H9 (cell line): ENCODE data around the gene MAPK13. TPM values are rescaled to one million over a fixed set of nuclear protein-coding genes. Genes with fewer than 3 reads are reported as not detected.

Experiments used
- DNase-seq: peaks from one replicate; pipeline ENCODE4 v3.0.0-alpha.2; 2017
- H2AFZ ChIP-seq: one replicate; pipeline ENCODE4 v1.6.1; 2013; ENCODE audit warnings: mild to moderate bottlenecking, low read length, control low read depth, moderate library complexity
- H2AK5ac ChIP-seq: 2 replicates; pipeline ENCODE4 v1.6.1; 2013; ENCODE audit warnings: low read length, control low read depth, mixed read lengths; ENCODE audit not compliant: insufficient read length
- H2BK120ac ChIP-seq: one replicate; pipeline ENCODE4 v1.6.1; 2013; ENCODE audit warnings: low read depth, mild to moderate bottlenecking, low read length, control low read depth, inconsistent platforms; ENCODE audit not compliant: poor library complexity, severe bottlenecking
- H2BK12ac ChIP-seq: 2 replicates; pipeline ENCODE4 v1.6.1; 2013; ENCODE audit warnings: low read length, control low read depth, mixed read lengths, low read depth; ENCODE audit not compliant: insufficient read length
- H2BK15ac ChIP-seq: 2 replicates; pipeline ENCODE4 v1.6.1; 2013; ENCODE audit warnings: low read depth, low read length, control low read depth
- H2BK20ac ChIP-seq: one replicate; pipeline ENCODE4 v1.6.1; 2013; ENCODE audit warnings: low read depth, mild to moderate bottlenecking, low read length, control low read depth, inconsistent platforms; ENCODE audit not compliant: poor library complexity, severe bottlenecking
- H2BK5ac ChIP-seq: 2 replicates; pipeline ENCODE4 v1.6.1; 2013; ENCODE audit warnings: low read length, control low read depth, mixed read lengths; ENCODE audit not compliant: insufficient read length
- H3K14ac ChIP-seq: 2 replicates; pipeline ENCODE4 v1.6.1; 2013; ENCODE audit warnings: low read length, control low read depth; ENCODE audit not compliant: insufficient read depth
- H3K18ac ChIP-seq: 2 replicates; pipeline ENCODE4 v1.6.1; 2013; ENCODE audit warnings: low read depth, mild to moderate bottlenecking, mixed read lengths, low read length, control low read depth; ENCODE audit not compliant: insufficient read length
- H3K23ac ChIP-seq: 2 replicates; pipeline ENCODE4 v1.6.1; 2013; ENCODE audit warnings: low read length, control low read depth, mixed read lengths, low read depth; ENCODE audit not compliant: insufficient read length
- H3K23me2 ChIP-seq: 2 replicates; pipeline ENCODE4 v1.6.1; 2013; ENCODE audit warnings: low read depth, mild to moderate bottlenecking, mixed read lengths, low read length, control low read depth; ENCODE audit not compliant: insufficient read length, poor library complexity, severe bottlenecking
- H3K27ac ChIP-seq: 2 replicates; pipeline ENCODE4 v1.5.1; 2013; ENCODE audit warnings: low read length, control low read depth, mixed read lengths, low read depth; ENCODE audit not compliant: insufficient read length
- H3K27me3 ChIP-seq: 2 replicates; pipeline ENCODE4 v1.6.1; 2013; ENCODE audit warnings: low read length, control low read depth, inconsistent platforms; ENCODE audit not compliant: insufficient read depth
- H3K4ac ChIP-seq: 2 replicates; pipeline ENCODE4 v1.6.1; 2013; ENCODE audit warnings: low read depth, mild to moderate bottlenecking, control low read depth, inconsistent platforms, low read length, moderate library complexity
- H3K4me1 ChIP-seq: 2 replicates; pipeline ENCODE4 v1.6.1; 2013; ENCODE audit warnings: low read length, control low read depth, inconsistent platforms; ENCODE audit not compliant: insufficient read depth
- H3K4me2 ChIP-seq: 2 replicates; pipeline ENCODE4 v1.6.1; 2013; ENCODE audit warnings: low read length, control low read depth, mixed read lengths; ENCODE audit not compliant: insufficient read length, insufficient read depth
- H3K56ac ChIP-seq: 2 replicates; pipeline ENCODE4 v1.6.1; 2013; ENCODE audit warnings: low read depth, mild to moderate bottlenecking, mixed read lengths, low read length, control low read depth; ENCODE audit not compliant: insufficient read length
- H3K79me1 ChIP-seq: 2 replicates; pipeline ENCODE4 v1.6.1; 2013; ENCODE audit warnings: low read depth, mild to moderate bottlenecking, moderate library complexity, low read length, control low read depth, inconsistent platforms; ENCODE audit not compliant: insufficient read depth, poor library complexity, severe bottlenecking
- H3K79me2 ChIP-seq: 2 replicates; pipeline ENCODE4 v1.6.1; 2013; ENCODE audit warnings: low read length, control low read depth, inconsistent platforms; ENCODE audit not compliant: insufficient read depth
- H3K9ac ChIP-seq: 2 replicates; pipeline ENCODE4 v1.6.1; 2013; ENCODE audit warnings: low read length, control low read depth, mixed read lengths; ENCODE audit not compliant: insufficient read length; ENCODE audit errors: extremely low read depth
- H3K9me3 ChIP-seq: one replicate; pipeline ENCODE4 v1.6.1; 2013; ENCODE audit warnings: low read depth, low read length, inconsistent platforms; ENCODE audit not compliant: control insufficient read depth
- H3T11ph ChIP-seq: one replicate; pipeline ENCODE4 v1.6.1; 2013; ENCODE audit warnings: mild to moderate bottlenecking, low read length, control low read depth, inconsistent platforms
- H4K20me1 ChIP-seq: one replicate; pipeline ENCODE4 v1.6.1; 2013; ENCODE audit not compliant: control insufficient read depth, insufficient read length, insufficient read depth
- H4K5ac ChIP-seq: 2 replicates; pipeline ENCODE4 v1.6.1; 2013; ENCODE audit warnings: low read depth, mild to moderate bottlenecking, mixed read lengths, low read length, control low read depth; ENCODE audit not compliant: insufficient read length
- H4K8ac ChIP-seq: replicated peaks from 2 replicates; pipeline ENCODE4 v1.6.1; 2013; ENCODE audit warnings: low read length, control low read depth, mixed read lengths, low read depth; ENCODE audit not compliant: insufficient read length
- H4K91ac ChIP-seq: 2 replicates; pipeline ENCODE4 v1.6.1; 2013; ENCODE audit warnings: low read depth, mild to moderate bottlenecking, moderate library complexity, mixed read lengths, low read length, control low read depth; ENCODE audit not compliant: insufficient read length
- H3K27ac Mint-ChIP-seq, 3 experiments: 2 replicates in 2 of 3; 3 replicates in 1 of 3; pipeline ENCODE4 v1.8.0; 2020 to 2021; ENCODE audit warnings: mixed read lengths in 3 of 3, mild to moderate bottlenecking in 1 of 3, moderate library complexity in 1 of 3
- H3K27me3 Mint-ChIP-seq: 2 replicates; pipeline ENCODE4 v1.8.0; 2021; ENCODE audit warnings: low read depth, mild to moderate bottlenecking, moderate library complexity, mixed read lengths
- H3K36me3 Mint-ChIP-seq, 3 experiments: 2 replicates in 2 of 3; 3 replicates in 1 of 3; pipeline ENCODE4 v1.8.0; 2020 to 2021; ENCODE audit warnings: low read depth in 3 of 3, mixed read lengths in 3 of 3; ENCODE audit not compliant: insufficient read depth in 1 of 3
- H3K4me1 Mint-ChIP-seq, 2 experiments: 2 replicates each; pipeline ENCODE4 v1.8.0; 2020; ENCODE audit warnings: mixed read lengths in 2 of 2
- H3K4me3 Mint-ChIP-seq, 2 experiments: 2 replicates in 1 of 2; 3 replicates in 1 of 2; pipeline ENCODE4 v1.8.0; 2020 to 2021; ENCODE audit warnings: mild to moderate bottlenecking in 2 of 2, mixed read lengths in 2 of 2, moderate library complexity in 1 of 2
- H3K9me3 Mint-ChIP-seq, 2 experiments: 2 replicates in 1 of 2; 3 replicates in 1 of 2; pipeline ENCODE4 v1.8.0; 2020; ENCODE audit warnings: mild to moderate bottlenecking in 2 of 2, mixed read lengths in 2 of 2, moderate library complexity in 1 of 2
- WGBS: extraction: QIAGEN DNeasy Blood & Tissue Kit; methylation state at CpG from one replicate; pipeline ENCODE4 v1.1.7; 2013; ENCODE audit warnings: missing lambda C conversion rate, low lambda C conversion rate, mixed read lengths; ENCODE audit not compliant: insufficient read length; ENCODE audit errors: extremely low coverage; 5-methylcytosine and 5-hydroxymethylcytosine counted together
- total RNA-seq: library from RNA; stranded (reverse); gene quantifications from 2 replicates; pipeline ENCODE4 v1.2.1, GENCODE V29; 2021
- TF ChIP-seq, protein P1 (sequence below): fragments of 200-600 bp; sonication (generic); conservative IDR thresholded peaks from 3 replicates; pipeline ENCODE4 v1.8.0; 2021; ENCODE audit warnings: antibody characterized with exemption, mild to moderate bottlenecking

MAPK13 gene
- total RNA-seq, 1 experiment from 2014 or later: 18.9 TPM

DNA sequence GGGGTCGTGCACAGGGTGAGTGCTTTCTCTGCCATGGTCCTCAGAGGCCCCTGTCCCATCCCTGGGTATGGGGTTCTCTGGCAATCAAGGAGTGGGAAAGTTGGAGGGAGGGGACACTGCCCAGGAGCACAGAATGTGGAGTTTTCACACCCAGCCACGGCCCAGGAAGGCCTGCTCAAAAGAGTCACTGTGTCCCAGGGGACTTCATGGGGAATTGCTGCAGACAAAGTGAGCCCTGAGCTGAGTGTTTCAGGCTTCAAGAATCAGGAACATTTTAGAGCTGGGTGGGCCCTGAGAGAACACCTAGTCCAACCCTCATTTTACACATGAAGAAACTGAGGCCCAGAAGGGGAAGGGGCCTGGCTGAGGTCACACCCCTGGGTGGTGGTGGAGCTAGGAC lies 5.7 kb downstream of the MAPK13 start:
- Mint-ChIP-seq H3K27ac (no peak overlapping the region), H3K4me3 (no peak overlapping the region), H3K36me3 (peaks cover 0 to 21% (median 3%) of the 10 kb centered on the region in 3 experiments; a peak in 4 of 7 replicates), H3K9me3 (no peaks in the 10 kb centered on the region), H3K4me1 (peaks cover 24 to 29% of the 10 kb centered on the region in 2 experiments), H3K27me3 (no peaks in the 10 kb centered on the region)
- H4K8ac ChIP-seq: no peak overlapping the region
- H4K5ac ChIP-seq: no peak overlapping the region
- H3K79me1 ChIP-seq: no peaks in the 10 kb centered on the region
- H3T11ph ChIP-seq: no peak overlapping the region
- no peak overlapping the region for H3K4ac ChIP-seq
- H4K91ac ChIP-seq: no peak overlapping the region
- no peak overlapping the region for H3K23ac ChIP-seq
- H2AFZ ChIP-seq: no peak overlapping the region
- H2BK15ac ChIP-seq: no peak overlapping the region
- peaks cover 2% of the 10 kb centered on the region for H4K20me1 ChIP-seq
- no peak overlapping the region for H2BK12ac ChIP-seq
- no peak overlapping the region for H2BK120ac ChIP-seq
- no peak overlapping the region for H2AK5ac ChIP-seq
- no peak overlapping the region for H3K4me2 ChIP-seq
- TF ChIP-seq, protein P1, sequence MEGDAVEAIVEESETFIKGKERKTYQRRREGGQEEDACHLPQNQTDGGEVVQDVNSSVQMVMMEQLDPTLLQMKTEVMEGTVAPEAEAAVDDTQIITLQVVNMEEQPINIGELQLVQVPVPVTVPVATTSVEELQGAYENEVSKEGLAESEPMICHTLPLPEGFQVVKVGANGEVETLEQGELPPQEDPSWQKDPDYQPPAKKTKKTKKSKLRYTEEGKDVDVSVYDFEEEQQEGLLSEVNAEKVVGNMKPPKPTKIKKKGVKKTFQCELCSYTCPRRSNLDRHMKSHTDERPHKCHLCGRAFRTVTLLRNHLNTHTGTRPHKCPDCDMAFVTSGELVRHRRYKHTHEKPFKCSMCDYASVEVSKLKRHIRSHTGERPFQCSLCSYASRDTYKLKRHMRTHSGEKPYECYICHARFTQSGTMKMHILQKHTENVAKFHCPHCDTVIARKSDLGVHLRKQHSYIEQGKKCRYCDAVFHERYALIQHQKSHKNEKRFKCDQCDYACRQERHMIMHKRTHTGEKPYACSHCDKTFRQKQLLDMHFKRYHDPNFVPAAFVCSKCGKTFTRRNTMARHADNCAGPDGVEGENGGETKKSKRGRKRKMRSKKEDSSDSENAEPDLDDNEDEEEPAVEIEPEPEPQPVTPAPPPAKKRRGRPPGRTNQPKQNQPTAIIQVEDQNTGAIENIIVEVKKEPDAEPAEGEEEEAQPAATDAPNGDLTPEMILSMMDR: no peak
- no peak overlapping the region for H3K9ac ChIP-seq
- DNase-seq: no peak
- H3K23me2 ChIP-seq: peaks cover 4% of the 10 kb centered on the region
- no peaks in the 10 kb centered on the region; the same call in 1 of the 2 replicates for H3K27me3 ChIP-seq
- H3K79me2 ChIP-seq: no peaks in the 10 kb centered on the region
- no CpG with 5 or more reads among the region's 2 CpGs for WGBS
- peaks cover 5% of the 10 kb centered on the region for H3K4me1 ChIP-seq
- H3K9me3 ChIP-seq: no peaks in the 10 kb centered on the region
- no peak overlapping the region for H3K14ac ChIP-seq
- no peak overlapping the region for H3K27ac ChIP-seq
- no peak overlapping the region for H2BK5ac ChIP-seq
- no peak overlapping the region for H3K18ac ChIP-seq
- H2BK20ac ChIP-seq: no peak overlapping the region
- no peak overlapping the region for H3K56ac ChIP-seq
